GM21576 (cell line): Measurements from ENCODE around the gene TGFB1.
"Not testable (repeated sequence)": the region's sequence is repeated elsewhere in the genome, so short reads cannot be mapped to it uniquely, and the experiment has no call there.

Experiments
- ATAC-seq: cut with Tn5 transposase; IDR thresholded peaks from one replicate; pipeline ENCODE4 v1.9.1; 2021; ENCODE audit warnings: mild to moderate bottlenecking, moderate library complexity; ENCODE audit not compliant: unreplicated experiment

The TGFB1 gene

GRCh38 chr19:41304706-41305483, 48.8 kb downstream of the TGFB1 start:
- no peak for ATAC-seq

GRCh38 chr19:41303954-41304353, 49.8 kb downstream of the TGFB1 start:
- ATAC-seq: no peak

- ATAC-seq: no peak
These were observed 50.9 kb downstream of the TGFB1 start for GRCh38 chr19:41302624-41303351.

GRCh38 chr19:41300555-41300954, 53.2 kb downstream of the TGFB1 start:
- ATAC-seq: no peak

- ATAC-seq: no peak
These were observed 54.0 kb downstream of the TGFB1 start for GRCh38 chr19:41299755-41300089.

- no peak for ATAC-seq
These were observed 54.5 kb downstream of the TGFB1 start for GRCh38 chr19:41299046-41299754.

GRCh38 chr19:41298348-41298964, 55.3 kb downstream of the TGFB1 start:
- no peak for ATAC-seq

GRCh38 chr19:41297628-41298347, 55.9 kb downstream of the TGFB1 start:
- peak; percentile 65 for ATAC-seq

GRCh38 chr19:41296433-41296871, 57.3 kb downstream of the TGFB1 start:
- ATAC-seq: no peak

- ATAC-seq: no peak
These were observed 58.2 kb downstream of the TGFB1 start for GRCh38 chr19:41295499-41295898.

- no peak for ATAC-seq
These were observed 59.3 kb downstream of the TGFB1 start for GRCh38 chr19:41294393-41294792.

GRCh38 chr19:41289814-41290213, 63.9 kb downstream of the TGFB1 start:
- not testable (repeated sequence) for ATAC-seq

- ATAC-seq: no peak
These were observed 64.8 kb downstream of the TGFB1 start for GRCh38 chr19:41288673-41289530.
